OCI-LY3 (cell line): ENCODE results near the gene SAMD10.
A peak's percentile ranks its signal among the peaks of the same experiment; 100 is the strongest.
"Not testable (repeated sequence)": the region's sequence is repeated elsewhere in the genome, so short reads cannot be mapped to it uniquely, and the experiment has no call there.

Experiments used
- H2AFZ ChIP-seq: fragments of 200-600, 300-600 bp; shearing (Covaris generic); 2 replicates; pipeline ENCODE4 v1.6.0; 2014; ENCODE audit warnings: antibody characterized with exemption, low read depth, low read length
- H3K27ac ChIP-seq: fragments of 200-600, 300-600 bp; sonication (generic); 2 replicates; pipeline ENCODE4 v1.5.1; 2014; ENCODE audit warnings: mild to moderate bottlenecking, low read length, moderate library complexity, mixed read lengths
- H3K27me3 ChIP-seq: fragments of 200-600, 300-600 bp; sonication (generic); 2 replicates; pipeline ENCODE4 v1.6.1; 2014; ENCODE audit warnings: low read depth, low read length, mixed read lengths
- H3K36me3 ChIP-seq: fragments of 200-600, 300-600 bp; sonication (generic); replicated peaks from 2 replicates; pipeline ENCODE3; 2014; ENCODE audit warnings: low read depth, low read length, mixed read lengths
- H3K4me1 ChIP-seq: fragments of 300-600, 200-600 bp; sonication (generic); 2 replicates; pipeline ENCODE4 v1.6.1; 2014; ENCODE audit warnings: low read length, mixed read lengths
- H3K4me2 ChIP-seq: fragments of 200-600, 300-600 bp; sonication (generic); 2 replicates; pipeline ENCODE4 v1.6.1; 2014; ENCODE audit warnings: low read length, mixed read lengths
- H3K4me3 ChIP-seq: fragments of 300-600, 200-600 bp; sonication (generic); 2 replicates; pipeline ENCODE4 v1.5.1; 2014; ENCODE audit warnings: antibody characterized with exemption, mild to moderate bottlenecking, low read length, moderate library complexity
- H3K79me2 ChIP-seq: fragments of 300-600, 200-600 bp; shearing (Covaris generic); 2 replicates; pipeline ENCODE4 v1.6.1; 2014; ENCODE audit warnings: mild to moderate bottlenecking, low read length, mixed read lengths
- H3K9ac ChIP-seq: fragments of 300-600, 200-600 bp; shearing (Covaris generic); 2 replicates; pipeline ENCODE4 v1.6.0; 2014; ENCODE audit warnings: mild to moderate bottlenecking, low read length, moderate library complexity
- H3K9me3 ChIP-seq: fragments of 200-600, 300-600 bp; shearing (Covaris generic); 2 replicates; pipeline ENCODE4 v1.6.1; 2014; ENCODE audit warnings: low read length, mixed read lengths; ENCODE audit not compliant: insufficient read depth
- H4K20me1 ChIP-seq: fragments of 200-600, 300-600 bp; sonication (generic); 2 replicates; pipeline ENCODE4 v1.6.1; 2016; ENCODE audit warnings: low read length, mixed read lengths; ENCODE audit not compliant: insufficient read depth
- CTCF ChIP-seq: fragments of 200-600, 300-600 bp; sonication (generic); IDR thresholded peaks from 2 replicates; pipeline ENCODE4 v1.5.1; 2014; ENCODE audit warnings: antibody characterized with exemption, low read length, low read depth
- EZH2phosphoT487 ChIP-seq: fragments of 200-600 bp; shearing (Covaris generic); IDR thresholded peaks from 2 replicates; pipeline ENCODE4 v1.6.1; 2018; ENCODE audit warnings: antibody characterized with exemption, mixed run types, low read depth

Gene SAMD10

GRCh38 chr20:63972312-63973159 lies 6.9 kb downstream of the SAMD10 start:
- TF ChIP-seq EZH2phosphoT487 (no peak), CTCF (no peak)
- Histone ChIP-seq H3K4me1 (peaks cover 18% of the 10 kb centered on the region), H3K9me3 (no peaks in the 10 kb centered on the region), H3K4me2 (no peak overlapping the region), H2AFZ (no peak overlapping the region), H3K4me3 (no peak overlapping the region), H3K27me3 (0 out of 2 replicates have a peak, but pooled peaks cover 4% of the 10 kb centered on the region), H3K9ac (no peak overlapping the region), H3K27ac (no peak overlapping the region), H3K36me3 (peaks cover 16% of the 10 kb centered on the region), H3K79me2 (peaks cover 17% of the 10 kb centered on the region), H4K20me1 (no peaks in the 10 kb centered on the region)

GRCh38 chr20:63971960-63972311 lies 7.5 kb downstream of the SAMD10 start:
- H3K27me3 ChIP-seq, H2AFZ ChIP-seq, H3K4me3 ChIP-seq, H3K9ac ChIP-seq, H4K20me1 ChIP-seq, H3K27ac ChIP-seq, H3K9me3 ChIP-seq, H3K4me2 ChIP-seq: not testable (repeated sequence)
- peaks cover 16% of the 10 kb centered on the region for H3K79me2 ChIP-seq
- H3K4me1 ChIP-seq = peaks cover 15% of the 10 kb centered on the region
- peaks cover 13% of the 10 kb centered on the region for H3K36me3 ChIP-seq

GRCh38 chr20:63970714-63971431 lies 8.6 kb downstream of the SAMD10 start:
- Histone ChIP-seq H3K79me2 (peaks cover 16% of the 10 kb centered on the region), H2AFZ (no peak overlapping the region), H3K9ac (no peak overlapping the region), H3K36me3 (peaks cover 17% of the 10 kb centered on the region), H3K27ac (no peak overlapping the region), H3K4me3 (peak overlapping the region; percentile 92; the same call in 1 of the 2 replicates), H3K4me1 (peaks cover 15% of the 10 kb centered on the region), H3K27me3 (0 out of 2 replicates have a peak, but pooled peaks cover 4% of the 10 kb centered on the region), H4K20me1 (no peaks in the 10 kb centered on the region), H3K9me3 (no peaks in the 10 kb centered on the region), H3K4me2 (peak overlapping the region; percentile 97)
- TF ChIP-seq CTCF = no peak

GRCh38 chr20:63969838-63970713 lies 9.4 kb downstream of the SAMD10 start, which contains the start of gene ZNF512B:
Gene ZNF512B, minus strand, starts transcription at chr20:63969930. Its CDS starts 1,980 bp downstream, at chr20:63967950.
- Histone ChIP-seq H4K20me1 (no peaks in the 10 kb centered on the region), H3K9me3 (no peaks in the 10 kb centered on the region), H3K4me2 (peak within 1 kb of the TSS; percentile 98), H3K4me3 (peak within 1 kb of the TSS; percentile 92), H3K27me3 (0 out of 2 replicates have a peak, but pooled peaks cover 4% of the 10 kb centered on the region), H3K27ac (no peak within 1 kb of the TSS), H2AFZ (peak within 1 kb of the TSS; percentile 72; the same call in 1 of the 2 replicates), H3K36me3 (peaks cover 17% of the 10 kb centered on the region), H3K79me2 (peaks cover 16% of the 10 kb centered on the region), H3K9ac (peak within 1 kb of the TSS; percentile 85), H3K4me1 (peaks cover 15% of the 10 kb centered on the region)
- TF ChIP-seq CTCF (no peak), EZH2phosphoT487 (no peak)
